Upper lobe of left lung (tissue), 6 donors: ENCODE results near the gene ZNF565. TPM values are rescaled to one million over a fixed set of nuclear protein-coding genes. Genes with fewer than 3 reads are reported as not detected.
"Not testable (repeated sequence)": the region's sequence is repeated elsewhere in the genome, so short reads cannot be mapped to it uniquely, and the experiment has no call there.

ENCODE experiments used
- ATAC-seq, 2 donors: fragments of 200-7000 bp; cut with Tn5 transposase; one replicate each; pipeline ENCODE4 v1.9.1; 2022; ENCODE audit warnings: mild to moderate bottlenecking in 2 of 2, moderate library complexity in 2 of 2; ENCODE audit not compliant: low FRiP score in 2 of 2
- DNase-seq, 2 donors: peaks; one replicate each; pipeline ENCODE4 v3.0.0-alpha.2; 2019 to 2020
- H3K27ac ChIP-seq, 4 donors: fragments of 200-600 bp; sonication (generic); one replicate each; pipeline ENCODE4 v1.5.1; 2016 to 2019
- H3K27me3 ChIP-seq, 4 donors: fragments of 200-600 bp; sonication (generic); one replicate each; pipeline ENCODE4 v1.5.1; 2017 to 2019
- H3K36me3 ChIP-seq, 4 donors: fragments of 200-600 bp; sonication (generic); one replicate each; pipeline ENCODE4 v1.5.1; 2016 to 2019
- H3K4me1 ChIP-seq, 4 donors: fragments of 200-600 bp; sonication (generic); one replicate each; pipeline ENCODE4 v1.5.1; 2018 to 2019
- H3K4me3 ChIP-seq, 4 donors: fragments of 200-600 bp; sonication (generic); one replicate each; pipeline ENCODE4 v1.5.1; 2017 to 2019; ENCODE audit warnings: mild to moderate bottlenecking in 2 of 4, moderate library complexity in 1 of 4
- H3K9me3 ChIP-seq, 4 donors: fragments of 200-600 bp; sonication (generic); one replicate each; pipeline ENCODE4 v1.5.1; 2018 to 2019
- EP300 ChIP-seq, 4 donors: sonication (generic); formaldehyde crosslinking; IDR thresholded peaks; one replicate each; pipeline ENCODE4 v1.5.1; 2017; ENCODE audit warnings: antibody characterized with exemption in 4 of 4, control low read depth in 2 of 4
- POLR2A ChIP-seq, 4 donors: fragments of 450-650 bp; IDR thresholded peaks; one replicate each; pipeline ENCODE4 v1.5.1; 2016 to 2017; ENCODE audit warnings: antibody characterized with exemption in 4 of 4, mild to moderate bottlenecking in 2 of 4
- POLR2AphosphoS5 ChIP-seq, 2 donors: sonication (generic); formaldehyde crosslinking; IDR thresholded peaks; one replicate each; pipeline ENCODE4 v1.5.1; 2017; ENCODE audit warnings: antibody characterized with exemption in 2 of 2
- WGBS, 2 donors: methylation state at CpG; one replicate each; pipeline ENCODE4 v1.1.5; 2017 to 2018; 5-methylcytosine and 5-hydroxymethylcytosine counted together
- total RNA-seq, 6 donors: library from RNA; depleted of rRNA in 4 of 6; stranded (reverse); fragments of >200 nt in 4 of 6; gene quantifications; one replicate each; pipeline versions ENCODE4 v1.1.0 to v1.2.1, GENCODE V29; 2016 to 2021
- TF ChIP-seq, protein P1 (sequence below), 6 experiments: fragments of 450-650 bp in 4 of 6; fragments of 200-600 bp in 2 of 6; sonication (generic) in 2 of 6; IDR thresholded peaks; one replicate each; pipeline ENCODE4 v1.5.1; 2016 to 2019; ENCODE audit warnings: antibody characterized with exemption in 6 of 6
- donor health status: DM: no; HTN: no; CAD: no; lungs with moderate emphysema.
- donor health status: DM: no; HTN: yes; CAD: no; lungs with severe emphysema.

Gene ZNF565
- total RNA-seq, 6 donors from 2014 or later, result 3.5 to 14.7 (median 5.1) TPM

DNA sequence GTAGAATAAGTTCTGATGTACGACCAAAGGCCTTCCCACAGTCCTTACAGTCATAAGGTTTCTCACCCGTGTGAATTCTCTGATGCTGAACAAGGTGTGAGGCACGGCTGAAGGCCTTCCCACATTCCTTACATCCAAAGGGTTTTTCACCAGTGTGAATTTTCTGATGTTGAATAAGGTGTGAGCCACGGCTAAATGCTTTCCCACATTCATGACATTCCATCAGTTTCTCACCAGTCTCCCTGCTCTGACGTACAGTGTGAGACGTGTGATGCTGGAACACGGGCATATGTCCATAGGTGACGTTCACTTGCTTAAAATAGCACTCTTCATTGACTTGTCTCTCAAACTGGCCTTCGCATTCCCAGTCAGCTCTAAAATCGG, 31.2 kb downstream of the ZNF565 start:
- Histone ChIP-seq H3K36me3 (peaks cover 2 to 18% (median 12%) of the 10 kb centered on the region in 4 donors), H3K27me3 (no peaks in the 10 kb centered on the region), H3K4me1 (no peaks in the 10 kb centered on the region), H3K27ac (no peak overlapping the region), H3K4me3 (no peak overlapping the region), H3K9me3 (no peaks in the 10 kb centered on the region)
- no peak for DNase-seq
- TF ChIP-seq POLR2A (IDR thresholded peaks at IDR 0.05), result no peak
- TF ChIP-seq, protein P1, sequence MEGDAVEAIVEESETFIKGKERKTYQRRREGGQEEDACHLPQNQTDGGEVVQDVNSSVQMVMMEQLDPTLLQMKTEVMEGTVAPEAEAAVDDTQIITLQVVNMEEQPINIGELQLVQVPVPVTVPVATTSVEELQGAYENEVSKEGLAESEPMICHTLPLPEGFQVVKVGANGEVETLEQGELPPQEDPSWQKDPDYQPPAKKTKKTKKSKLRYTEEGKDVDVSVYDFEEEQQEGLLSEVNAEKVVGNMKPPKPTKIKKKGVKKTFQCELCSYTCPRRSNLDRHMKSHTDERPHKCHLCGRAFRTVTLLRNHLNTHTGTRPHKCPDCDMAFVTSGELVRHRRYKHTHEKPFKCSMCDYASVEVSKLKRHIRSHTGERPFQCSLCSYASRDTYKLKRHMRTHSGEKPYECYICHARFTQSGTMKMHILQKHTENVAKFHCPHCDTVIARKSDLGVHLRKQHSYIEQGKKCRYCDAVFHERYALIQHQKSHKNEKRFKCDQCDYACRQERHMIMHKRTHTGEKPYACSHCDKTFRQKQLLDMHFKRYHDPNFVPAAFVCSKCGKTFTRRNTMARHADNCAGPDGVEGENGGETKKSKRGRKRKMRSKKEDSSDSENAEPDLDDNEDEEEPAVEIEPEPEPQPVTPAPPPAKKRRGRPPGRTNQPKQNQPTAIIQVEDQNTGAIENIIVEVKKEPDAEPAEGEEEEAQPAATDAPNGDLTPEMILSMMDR (IDR thresholded peaks at IDR 0.05), result no peak
- TF ChIP-seq POLR2AphosphoS5 (IDR thresholded peaks at IDR 0.05), result no peak
- no peak for TF ChIP-seq EP300 (IDR thresholded peaks at IDR 0.05)
- WGBS, 2 donors, result 81 to 89% methylated on average over 10 of the region's 10 CpGs
- no peak for ATAC-seq

DNA sequence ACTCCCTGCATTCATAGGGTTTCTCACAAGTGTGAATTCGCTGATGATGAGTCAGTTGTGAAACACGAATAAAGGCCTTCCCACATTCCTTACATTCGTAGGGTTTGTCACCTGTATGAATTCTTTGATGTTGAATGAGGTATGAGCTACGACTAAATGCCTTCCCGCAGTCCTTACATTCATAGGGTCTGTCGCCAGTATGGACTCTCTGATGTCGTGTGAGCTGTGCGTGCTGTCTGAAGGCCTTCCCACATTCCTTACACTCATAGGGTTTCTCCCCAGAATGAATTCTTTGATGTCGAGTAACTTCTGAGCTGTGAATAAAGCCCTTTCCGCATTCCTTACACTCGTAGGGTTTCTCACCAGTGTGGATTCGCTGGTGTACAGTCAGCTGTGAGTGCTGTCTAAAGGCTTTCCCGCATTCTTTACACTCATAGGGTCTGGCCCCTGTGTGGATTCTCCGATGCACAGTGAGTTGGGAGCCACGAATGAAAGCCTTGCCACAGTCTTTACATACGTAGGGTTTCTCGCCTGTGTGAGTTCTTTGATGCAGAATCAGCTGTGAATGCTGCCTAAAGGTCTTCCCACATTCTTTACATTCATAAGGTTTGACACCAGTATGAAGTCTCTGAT, 31.7 kb downstream of the ZNF565 start:
- WGBS, 2 donors, result 80 to 86% methylated on average over 17 of the region's 17 CpGs
- no peaks in the 10 kb centered on the region for H3K4me1 ChIP-seq
- ATAC-seq (peak in 1 of 2 donors; percentile 34), DNase-seq (no peak)
- TF ChIP-seq POLR2A (IDR thresholded peaks at IDR 0.05) (no peak), POLR2AphosphoS5 (IDR thresholded peaks at IDR 0.05) (no peak), EP300 (IDR thresholded peaks at IDR 0.05) (no peak)
- H3K4me3 ChIP-seq, result no peak overlapping the region
- no peaks in the 10 kb centered on the region for H3K27me3 ChIP-seq
- H3K36me3 ChIP-seq, result peaks cover 2 to 18% (median 12%) of the 10 kb centered on the region in 4 donors
- H3K9me3 ChIP-seq, result no peaks in the 10 kb centered on the region
- H3K27ac ChIP-seq, result no peak overlapping the region

DNA sequence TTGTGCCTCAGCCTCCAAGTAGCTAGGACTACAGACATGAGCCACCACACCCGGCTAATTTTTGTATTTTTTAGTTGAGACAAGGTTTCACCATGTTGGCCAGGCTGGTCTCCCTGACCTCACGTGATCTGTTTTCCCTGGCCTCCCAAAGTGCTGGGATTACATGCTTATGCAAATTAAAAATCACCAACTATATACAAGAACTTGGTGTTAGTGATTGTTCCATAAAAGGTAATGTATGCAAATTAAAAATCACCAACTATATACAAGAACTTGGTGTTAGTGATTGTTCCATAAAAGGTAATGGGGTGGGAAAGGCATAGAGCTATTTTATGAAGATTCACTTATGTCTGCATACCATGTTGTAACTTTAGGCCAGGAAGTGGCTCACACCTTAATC, 35.4 kb downstream of the ZNF565 start:
- peaks cover 2 to 18% (median 12%) of the 10 kb centered on the region in 4 donors for H3K36me3 ChIP-seq

DNA sequence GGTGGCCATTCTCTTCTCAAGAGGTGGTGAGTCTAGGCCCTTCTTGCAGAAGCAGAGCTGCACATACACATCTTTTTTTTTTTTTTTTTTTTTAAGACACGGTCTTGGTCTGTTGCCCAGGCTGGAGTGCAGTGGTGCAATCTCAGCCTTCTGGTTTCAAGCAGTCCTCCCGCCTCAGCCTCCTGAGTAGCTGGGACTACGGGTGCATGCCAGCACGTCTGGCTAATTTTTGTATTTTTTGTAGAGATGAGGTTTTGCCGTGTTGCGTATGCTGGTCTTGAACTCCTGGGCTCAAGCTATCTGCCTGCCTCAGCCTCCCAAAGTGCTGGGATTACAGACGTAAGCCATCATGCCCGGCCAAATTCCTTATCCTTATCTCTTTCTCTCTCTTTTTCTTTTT, 40.6 kb downstream of the ZNF565 start:
- H3K9me3 ChIP-seq, H3K4me3 ChIP-seq, DNase-seq, H3K27ac ChIP-seq, H3K4me1 ChIP-seq, H3K36me3 ChIP-seq, H3K27me3 ChIP-seq, ATAC-seq: not testable (repeated sequence)
- 87% methylated on average over 8 of the region's 8 CpGs for WGBS, 2 donors

More for the DNA sequence above, 35.4 kb downstream of the ZNF565 start:
- H3K27ac ChIP-seq, H3K4me3 ChIP-seq, H3K9me3 ChIP-seq, H3K27me3 ChIP-seq, DNase-seq, ATAC-seq, H3K4me1 ChIP-seq: not testable (repeated sequence)
- WGBS, 2 donors, result 50 to 75% methylated on average over 2 of the region's 2 CpGs

DNA sequence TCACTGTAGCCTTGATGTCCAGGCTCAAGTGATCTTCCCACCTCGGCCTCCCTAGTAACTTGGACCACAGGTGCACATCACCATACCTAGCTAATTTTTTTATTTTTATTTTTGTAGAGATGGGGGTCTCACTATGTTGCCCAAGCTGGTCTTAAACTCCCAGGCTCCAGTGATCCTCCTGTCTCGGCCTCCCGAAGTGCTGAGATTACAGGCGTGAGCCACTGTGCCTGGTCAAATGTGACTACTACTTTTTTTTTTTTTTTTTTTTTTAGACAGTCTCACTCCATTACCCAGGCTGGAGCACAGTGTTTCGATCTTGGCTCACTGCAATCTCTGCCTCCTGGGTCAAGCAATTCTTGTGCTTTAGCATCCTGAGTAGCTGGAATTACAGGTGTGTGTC, 41.6 kb downstream of the ZNF565 start:
- Histone ChIP-seq H3K4me3 (no peak overlapping the region), H3K4me1 (peaks cover 5 to 11% (median 8%) of the 10 kb centered on the region in 4 donors), H3K27me3 (no peaks in the 10 kb centered on the region), H3K36me3 (no peaks in the 10 kb centered on the region), H3K9me3 (no peaks in the 10 kb centered on the region), H3K27ac (no peak overlapping the region)
- no peak for ATAC-seq
- no peak for DNase-seq
- 94% methylated on average over 5 of the region's 5 CpGs for whole genome bisulfite sequencing, 2 donors
- TF ChIP-seq EP300 (IDR thresholded peaks at IDR 0.05) (no peak), POLR2A (IDR thresholded peaks at IDR 0.05) (no peak), POLR2AphosphoS5 (IDR thresholded peaks at IDR 0.05) (no peak)
- TF ChIP-seq, protein P1 (IDR thresholded peaks at IDR 0.05), result no peak

DNA sequence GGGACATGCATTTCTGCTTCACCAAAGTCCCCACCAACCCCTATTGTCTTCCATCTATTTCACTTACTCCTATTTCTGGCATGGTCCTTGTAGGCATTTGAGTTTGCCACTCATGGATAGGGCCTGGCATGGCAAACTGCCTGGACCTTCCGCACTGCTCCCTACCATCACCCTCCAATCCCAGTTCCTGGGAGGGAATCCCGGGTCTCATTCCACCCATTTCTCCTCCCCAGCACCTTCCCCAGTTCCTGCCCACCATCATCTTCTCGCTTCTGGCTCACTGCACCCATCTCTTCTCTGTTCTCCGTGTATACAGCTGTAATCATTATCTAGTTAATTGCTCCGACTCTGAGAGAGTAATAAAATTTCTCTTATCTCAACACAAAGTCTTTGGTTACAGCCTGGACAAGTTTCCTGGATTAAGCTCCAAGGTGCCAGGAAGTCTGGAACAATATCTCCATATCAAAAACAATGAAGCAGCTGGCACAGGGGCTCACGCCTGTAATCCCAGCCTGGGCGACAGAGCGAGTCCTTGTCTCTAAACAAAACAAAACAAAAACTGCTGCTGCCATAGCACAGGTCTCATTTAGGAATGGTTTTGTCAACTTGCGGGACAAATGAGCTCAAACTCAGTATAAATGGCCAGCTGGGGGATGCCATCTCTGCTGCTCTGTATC, 45.2 kb downstream of the ZNF565 start:
- no peak overlapping the region for H3K4me3 ChIP-seq
- TF ChIP-seq POLR2A (IDR thresholded peaks at IDR 0.05) (no peak), POLR2AphosphoS5 (IDR thresholded peaks at IDR 0.05) (peak; percentile 11 to 32)
- H3K27ac ChIP-seq, result peak overlapping the region; percentile 58 to 81 (median 70)
- peaks cover 0 to 5% (median 0%) of the 10 kb centered on the region in 4 donors for H3K36me3 ChIP-seq
- no peak for ATAC-seq
- 48 to 50% methylated on average over 9 of the region's 9 CpGs for WGBS, 2 donors
- no peaks in the 10 kb centered on the region for H3K27me3 ChIP-seq
- H3K9me3 ChIP-seq, result no peaks in the 10 kb centered on the region
- peaks cover 5 to 11% (median 8%) of the 10 kb centered on the region in 4 donors for H3K4me1 ChIP-seq
- no peak for DNase-seq
